HG03025 (cell line): ENCODE measurements around the gene GATAD2A.
"Not testable (repeated sequence)": the region's sequence is repeated elsewhere in the genome, so short reads cannot be mapped to it uniquely, and the experiment has no call there.

Source experiments
- ATAC-seq: cut with Tn5 transposase; IDR thresholded peaks from one replicate; pipeline ENCODE4 v1.9.1; 2021; ENCODE audit warnings: mild to moderate bottlenecking, moderate library complexity; ENCODE audit not compliant: unreplicated experiment, low FRiP score

Gene GATAD2A

GRCh38 chr19:19445288-19445687 is 39.8 kb downstream of the GATAD2A start:
- ATAC-seq = no peak

DNA sequence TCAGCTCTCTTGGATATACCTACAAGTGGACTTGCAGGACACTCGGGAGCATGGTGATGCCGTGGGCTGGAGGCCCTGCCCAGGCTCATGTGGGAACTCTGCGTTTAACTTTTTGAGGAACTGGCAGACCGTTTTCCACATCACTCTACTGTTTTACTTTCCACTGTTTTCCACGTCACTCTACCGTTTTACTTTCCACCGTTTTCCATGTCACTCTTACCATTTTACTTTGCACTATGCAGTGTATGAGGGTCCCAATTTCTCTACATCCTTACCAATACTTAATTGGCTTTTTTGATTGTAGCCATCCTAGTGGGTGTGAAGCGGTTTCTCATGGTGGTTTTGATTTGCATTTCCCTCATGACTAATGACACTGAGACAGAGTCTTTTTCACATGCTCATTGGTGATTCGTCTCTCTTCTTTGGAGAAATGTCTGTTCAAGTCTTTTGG is 40.5 kb downstream of the GATAD2A start:
- ATAC-seq = no peak

DNA sequence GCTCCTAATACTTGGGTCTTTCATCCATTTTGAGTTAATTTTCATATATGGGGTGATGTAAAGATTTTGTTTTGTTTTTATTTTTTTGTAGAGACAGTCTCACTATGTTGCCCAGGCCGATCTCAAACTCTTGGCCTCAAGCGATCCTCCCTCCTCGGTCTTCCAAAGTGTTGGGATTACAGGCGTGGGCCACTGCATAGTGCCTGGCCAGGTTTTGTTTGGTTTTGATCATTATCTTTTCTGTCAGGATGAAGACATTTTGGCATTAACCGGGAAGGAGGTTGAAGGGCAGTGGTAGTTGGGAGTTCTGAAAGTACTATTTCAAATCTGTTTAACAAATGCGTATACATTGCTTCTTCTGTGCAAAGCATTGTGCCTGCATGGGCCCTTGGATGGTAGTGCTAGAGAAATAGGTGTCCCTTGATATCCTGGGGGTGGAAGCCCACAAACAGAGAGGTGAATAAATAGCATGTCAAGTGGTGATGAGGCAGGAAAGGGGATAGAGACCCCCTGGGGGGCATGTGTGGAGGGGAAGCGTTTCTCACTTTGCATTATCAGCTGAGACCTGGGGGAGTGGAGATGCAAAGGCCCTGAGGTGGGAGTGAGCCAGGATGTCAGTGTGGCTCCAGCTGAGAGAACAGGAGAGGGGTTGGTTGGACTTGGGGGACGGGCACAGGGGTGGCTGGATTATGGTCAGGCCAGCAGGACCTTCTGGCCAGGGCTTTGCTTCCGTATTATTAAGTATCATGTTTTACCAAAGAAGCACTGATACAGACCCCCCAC is 41.4 kb downstream of the GATAD2A start:
- ATAC-seq = no peak

DNA sequence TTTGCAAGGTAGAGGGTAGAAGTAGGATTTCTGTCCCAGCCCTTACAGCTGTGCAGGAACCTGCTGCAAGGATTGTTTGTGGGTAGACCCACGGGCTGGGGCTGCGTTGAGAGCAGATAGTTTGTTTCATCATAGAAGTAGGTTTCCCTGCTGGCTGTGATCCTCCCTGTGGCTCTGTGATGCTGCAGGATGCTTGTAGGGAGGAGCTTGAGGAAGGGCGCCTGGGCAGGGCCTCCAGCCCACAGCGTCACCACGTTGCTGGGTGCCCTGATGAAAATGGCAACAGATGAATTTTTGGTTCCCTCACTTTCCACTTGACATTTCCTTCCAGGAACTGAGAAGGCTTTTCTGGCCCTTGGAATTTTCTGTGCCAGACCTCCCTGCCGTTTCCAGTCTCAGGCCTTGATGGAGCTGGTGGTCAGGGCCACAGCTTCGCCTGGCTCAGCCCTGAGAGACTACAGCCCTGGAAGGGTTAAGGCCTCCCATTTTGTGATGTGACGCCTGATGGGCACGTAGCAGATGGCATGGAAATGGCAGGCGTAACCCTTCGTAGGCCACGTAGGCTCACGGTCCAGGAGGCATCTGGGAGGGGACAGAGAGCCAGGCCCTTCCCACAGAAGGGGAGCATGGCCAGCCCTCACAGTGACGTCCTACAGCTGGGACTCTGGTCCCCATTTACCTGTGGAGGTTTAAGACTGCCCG is 42.2 kb downstream of the GATAD2A start:
- ATAC-seq = no peak

DNA sequence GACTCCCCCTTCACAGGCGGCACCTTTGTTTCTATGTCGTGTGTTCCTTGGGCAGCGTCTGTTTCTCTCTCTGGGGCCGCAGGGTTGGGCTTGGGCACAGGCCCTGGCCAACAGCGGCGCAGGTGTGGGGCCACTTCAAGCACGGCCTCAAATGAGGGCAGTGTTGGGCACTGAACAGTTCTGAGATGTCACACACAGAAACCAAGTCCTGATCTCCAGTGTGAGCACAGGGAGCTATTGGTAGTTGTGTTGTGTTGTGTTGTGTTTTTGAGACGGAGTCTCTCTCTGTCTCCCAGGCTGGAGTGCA is 42.7 kb downstream of the GATAD2A start:
- no peak for ATAC-seq

GRCh38 chr19:19451429-19452242 is 46.2 kb downstream of the GATAD2A start:
- no peak for ATAC-seq

GRCh38 chr19:19452243-19453124 is 47.0 kb downstream of the GATAD2A start:
- no peak for ATAC-seq

DNA sequence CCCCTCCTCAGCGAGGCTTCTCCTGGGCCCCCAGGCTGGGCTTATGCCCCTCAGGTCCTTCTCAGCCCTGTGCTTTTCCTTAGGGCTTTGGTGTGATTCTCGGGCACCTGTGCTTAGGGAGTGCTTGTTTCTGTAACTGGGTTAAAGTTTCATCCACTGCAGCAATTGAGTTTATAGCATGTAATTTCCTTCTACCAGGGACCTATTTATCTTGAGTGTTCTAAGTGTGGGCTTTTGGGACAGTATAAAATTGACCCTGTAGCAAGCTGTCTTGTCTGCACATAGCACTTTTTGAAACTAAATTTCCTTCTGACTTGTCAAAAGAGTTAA is 47.6 kb downstream of the GATAD2A start:
- no peak for ATAC-seq

GRCh38 chr19:19455166-19455919 is 49.9 kb downstream of the GATAD2A start:
- ATAC-seq = not testable (repeated sequence)

DNA sequence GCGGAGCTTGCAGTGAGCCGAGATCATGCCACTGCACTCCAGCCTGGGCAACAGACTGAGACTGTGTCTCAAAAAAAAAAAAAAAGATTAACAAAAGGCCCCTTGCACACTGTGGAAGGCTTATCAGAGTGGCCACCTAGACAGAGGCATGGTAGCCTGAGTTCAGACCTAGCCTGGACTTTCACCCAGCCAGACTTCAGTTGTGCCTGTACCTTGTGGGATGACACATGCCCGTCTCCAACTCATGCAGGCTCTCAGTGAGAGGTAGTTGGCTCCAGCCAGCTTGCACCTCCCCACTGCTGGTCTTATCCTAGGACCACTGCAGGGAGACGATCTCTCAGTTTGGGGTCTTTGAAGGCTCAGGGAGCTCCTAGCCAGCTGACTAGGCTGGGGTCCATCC is 52.2 kb downstream of the GATAD2A start:
- ATAC-seq = no peak

DNA sequence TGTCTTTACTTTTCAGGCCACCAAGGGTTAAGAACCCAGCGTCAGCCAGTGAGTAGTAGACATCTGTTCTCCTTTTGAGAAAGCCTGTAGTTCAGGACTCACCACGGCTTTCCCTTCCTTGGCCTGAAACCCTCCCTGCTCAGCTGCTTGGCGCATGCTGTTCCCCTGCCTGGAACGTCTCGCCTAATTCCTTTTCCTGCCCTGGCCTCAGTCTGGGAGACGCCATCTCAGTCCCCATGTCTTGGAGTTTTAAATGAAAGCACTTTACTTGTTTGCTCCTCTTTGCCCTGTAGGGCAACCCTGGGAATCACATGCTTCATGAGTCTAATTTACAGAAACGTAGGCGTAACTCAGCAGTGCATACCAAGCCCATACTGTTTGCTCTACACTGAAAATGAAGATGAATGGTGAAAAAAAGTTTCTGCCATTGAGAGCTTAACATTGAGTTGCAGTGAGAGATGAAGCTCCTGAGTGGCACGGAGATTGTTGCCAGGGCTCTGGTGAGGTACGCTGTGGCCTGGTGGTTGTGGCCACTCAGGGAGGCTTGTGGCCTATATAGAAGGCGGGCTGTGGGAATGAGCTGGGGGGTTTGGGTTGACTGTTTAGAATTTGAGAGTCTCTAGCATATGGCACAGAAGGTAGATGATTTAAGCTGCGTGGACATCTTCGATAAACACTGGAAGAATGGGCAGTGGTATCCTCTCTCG is 52.8 kb downstream of the GATAD2A start:
- ATAC-seq = no peak

DNA sequence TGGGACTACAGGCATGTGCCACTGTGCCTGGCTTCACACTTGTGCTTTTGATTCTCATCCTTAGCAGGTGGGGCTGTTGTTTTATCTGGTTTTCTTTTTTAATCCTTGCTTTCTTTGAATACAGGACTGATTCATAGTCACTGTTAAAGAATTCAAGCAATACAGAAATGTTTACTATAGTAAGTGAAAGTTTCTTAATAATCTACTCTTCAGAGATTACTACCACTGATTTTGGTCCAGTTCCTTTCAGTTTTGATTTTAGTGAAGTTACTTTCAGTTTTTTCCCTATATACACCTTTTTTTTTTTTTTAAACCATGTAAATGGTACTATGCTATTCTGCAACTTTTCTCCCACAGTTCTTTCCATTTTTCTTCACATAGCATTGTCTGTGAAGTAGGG is 53.6 kb downstream of the GATAD2A start:
- no peak for ATAC-seq

GRCh38 chr19:19459707-19460251 is 54.3 kb downstream of the GATAD2A start:
- ATAC-seq = no peak

- no peak for ATAC-seq
Observed at GRCh38 chr19:19460258-19460731, 54.8 kb downstream of the GATAD2A start.

- no peak for ATAC-seq
Observed at GRCh38 chr19:19460761-19461265, 55.3 kb downstream of the GATAD2A start.

DNA sequence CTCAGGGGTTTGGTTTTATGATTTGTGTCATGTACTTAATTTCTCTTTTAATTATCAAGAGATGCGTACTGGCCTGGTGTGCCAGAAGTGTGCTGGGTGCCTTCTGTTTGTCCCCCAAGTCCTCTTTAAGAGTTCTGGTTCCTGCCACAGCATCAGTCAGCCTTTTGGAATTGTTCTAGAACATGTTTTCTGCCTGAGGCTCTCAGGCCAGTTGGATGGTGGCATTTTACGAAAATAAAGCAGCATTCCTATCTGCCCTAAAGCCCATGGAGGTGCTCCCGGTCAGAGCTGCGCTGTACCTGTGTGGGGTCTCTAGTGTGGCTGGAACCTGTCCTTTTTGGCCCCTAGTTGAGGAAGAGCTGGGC is 55.8 kb downstream of the GATAD2A start:
- no peak for ATAC-seq

GRCh38 chr19:19461671-19462622 is 56.5 kb downstream of the GATAD2A start:
- no peak for ATAC-seq
